Esophagus (tissue), 2 donors: ENCODE measurements around the gene EPB41L4A. TPM values are rescaled to one million over a fixed set of nuclear protein-coding genes. Genes with fewer than 3 reads are reported as not detected.
"Not testable (repeated sequence)": the region's sequence is repeated elsewhere in the genome, so short reads cannot be mapped to it uniquely, and the experiment has no call there.

Experiments
- H3K27ac ChIP-seq, 2 donors: one replicate each; pipeline ENCODE4 v1.5.1; 2013; ENCODE audit warnings: low read depth in 2 of 2, mild to moderate bottlenecking in 2 of 2, inconsistent platforms in 1 of 2, low read length in 1 of 2, moderate library complexity in 1 of 2
- H3K27me3 ChIP-seq, 2 donors: one replicate each; pipeline ENCODE4 v1.6.1; 2013; ENCODE audit warnings: low read length in 2 of 2, control low read depth in 1 of 2, mild to moderate bottlenecking in 1 of 2; ENCODE audit not compliant: insufficient read depth in 2 of 2, control insufficient read depth in 1 of 2
- H3K36me3 ChIP-seq, 2 donors: one replicate each; pipeline ENCODE4 v1.6.1; 2013; ENCODE audit warnings: low read length in 1 of 2; ENCODE audit not compliant: control insufficient read depth in 2 of 2, insufficient read depth in 2 of 2
- H3K4me1 ChIP-seq, 2 donors: one replicate each; pipeline ENCODE4 v1.6.1; 2013; ENCODE audit warnings: low read length in 1 of 2; ENCODE audit not compliant: control insufficient read depth in 2 of 2, insufficient read depth in 2 of 2
- H3K4me3 ChIP-seq, 2 donors: one replicate each; pipeline ENCODE4 v1.5.1; 2013; ENCODE audit warnings: low read length in 2 of 2, mild to moderate bottlenecking in 2 of 2, low read depth in 1 of 2, moderate library complexity in 1 of 2
- H3K9me3 ChIP-seq, 2 donors: one replicate each; pipeline ENCODE4 v1.6.1; 2013; ENCODE audit warnings: mild to moderate bottlenecking in 2 of 2, low read depth in 1 of 2, low read length in 1 of 2, moderate library complexity in 1 of 2; ENCODE audit not compliant: control insufficient read depth in 2 of 2, insufficient read depth in 1 of 2
- WGBS, 2 donors: extraction: QIAGEN DNeasy Blood & Tissue Kit; methylation state at CpG; one replicate each; pipeline ENCODE4 v1.1.7; 2013; 5-methylcytosine and 5-hydroxymethylcytosine counted together
- polyA plus RNA-seq, 2 donors: library from polyadenylated mRNA; stranded (reverse); fragments of 200-250 nt; gene quantifications; one replicate each; pipeline ENCODE4 v1.2.3, GENCODE V29; 2013
- donor health status: healthy with polysubstance abuse.
- donor health status: Bipolar disorder and iron deficiency.

EPB41L4A gene
- polyA plus RNA-seq, 2 donors, result 9.6 to 11.8 TPM

DNA sequence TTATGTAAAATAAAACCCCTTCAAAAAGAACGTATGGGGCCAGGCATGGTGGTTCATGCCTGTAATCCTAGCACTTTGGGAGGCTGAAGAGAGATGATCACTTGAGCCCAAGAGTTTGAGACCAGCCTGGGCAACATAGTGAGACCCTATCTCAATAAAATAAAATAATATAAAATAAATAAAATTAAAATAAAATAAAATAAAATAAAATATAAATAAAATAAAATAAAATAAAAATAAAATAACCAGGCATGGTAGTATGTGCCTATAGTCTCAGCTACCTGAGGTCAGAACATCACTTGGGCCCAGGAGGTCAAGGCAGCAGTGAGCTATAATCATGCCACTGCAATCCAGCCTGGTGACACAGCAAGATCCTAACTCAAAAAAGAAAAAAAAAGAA is 185.1 kb downstream of the EPB41L4A start:
- no peaks in the 10 kb centered on the region for H3K27me3 ChIP-seq
- H3K4me1 ChIP-seq, result no peaks in the 10 kb centered on the region
- H3K36me3 ChIP-seq, result no peaks in the 10 kb centered on the region
- H3K4me3 ChIP-seq, result no peak overlapping the region
- H3K27ac ChIP-seq, result no peak overlapping the region
- 84% methylated on average over 1 of the region's 1 CpG for WGBS, 2 donors
- H3K9me3 ChIP-seq, result no peaks in the 10 kb centered on the region

DNA sequence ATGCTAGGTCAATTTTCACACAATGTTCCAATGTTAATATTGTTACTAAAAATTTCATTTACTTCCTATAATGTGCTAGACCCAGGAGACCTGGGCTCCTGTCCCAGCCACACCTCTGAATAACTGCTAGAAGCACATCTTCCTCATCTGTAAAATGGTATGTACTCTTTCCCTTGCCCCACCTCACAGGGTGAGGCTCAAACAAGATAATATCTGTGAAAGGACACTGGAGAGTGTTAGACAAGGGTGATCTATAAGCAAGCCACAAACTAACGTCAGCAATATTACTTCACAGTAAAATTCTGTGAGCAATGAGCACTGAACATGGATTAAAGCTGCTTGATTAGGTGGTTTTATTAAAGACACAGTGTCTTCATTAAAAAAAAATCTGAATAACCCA is 186.4 kb downstream of the EPB41L4A start:
- no peak overlapping the region for H3K27ac ChIP-seq

DNA sequence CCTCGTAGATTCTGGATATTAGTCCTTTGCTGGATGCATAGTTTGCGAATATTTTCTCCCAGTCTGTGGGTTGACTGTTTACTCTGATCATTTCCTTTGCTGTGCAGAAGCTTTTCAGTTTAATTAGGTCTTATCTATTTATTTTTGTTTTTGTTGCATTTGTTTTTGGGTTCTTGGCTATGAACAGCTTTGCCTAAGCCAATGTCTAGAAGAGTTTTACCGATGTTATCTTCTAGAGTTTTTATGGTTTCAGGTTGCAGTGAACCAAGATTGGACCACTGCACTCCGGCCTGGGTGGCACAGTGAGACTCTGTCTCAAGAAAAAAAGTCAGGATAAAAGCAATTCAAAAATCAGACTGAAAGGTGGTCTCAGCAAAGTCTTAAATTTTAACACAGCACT is 188.5 kb downstream of the EPB41L4A start:
- Histone ChIP-seq H3K4me1 (peaks cover 0 to 3% of the 10 kb centered on the region in 2 donors), H3K27me3 (no peaks in the 10 kb centered on the region), H3K36me3 (no peaks in the 10 kb centered on the region), H3K4me3 (no peak overlapping the region), H3K9me3 (no peaks in the 10 kb centered on the region), H3K27ac (no peak overlapping the region)
- WGBS, 2 donors, result 83 to 87% methylated on average over 4 of the region's 4 CpGs

More for the DNA sequence above, 186.4 kb downstream of the EPB41L4A start:
- H3K36me3 ChIP-seq, result no peaks in the 10 kb centered on the region
- WGBS, 2 donors, result 45 to 48% methylated on average over 1 of the region's 1 CpG
- no peaks in the 10 kb centered on the region for H3K9me3 ChIP-seq
- H3K4me3 ChIP-seq, result no peak overlapping the region
- no peaks in the 10 kb centered on the region for H3K27me3 ChIP-seq
- peaks cover 0 to 3% of the 10 kb centered on the region in 2 donors for H3K4me1 ChIP-seq

DNA sequence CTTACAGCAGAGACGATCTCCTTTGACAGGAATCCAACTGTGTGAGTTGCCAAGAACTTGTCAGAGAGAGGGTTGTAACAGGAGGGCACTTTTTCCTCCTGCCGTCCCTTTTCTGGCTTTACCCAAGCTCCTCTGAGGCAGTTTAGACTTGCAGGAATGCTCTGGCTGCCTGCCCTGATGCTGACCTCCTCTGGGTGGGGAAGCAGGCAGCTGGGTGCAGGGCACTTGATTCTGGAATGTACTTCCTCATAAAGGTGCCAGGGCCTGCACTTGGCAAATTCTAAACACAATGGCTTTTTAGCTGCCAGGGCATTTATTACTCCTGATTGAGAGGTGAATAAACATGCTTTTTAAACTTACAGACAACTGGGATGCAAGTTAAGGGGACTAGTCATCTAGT is 190.4 kb downstream of the EPB41L4A start:
- no peaks in the 10 kb centered on the region for H3K27me3 ChIP-seq
- peak overlapping the region in 1 of 2 donors; percentile 58 for H3K27ac ChIP-seq
- H3K4me3 ChIP-seq, result no peak overlapping the region
- WGBS, 2 donors, result 5 to 7% methylated on average over 2 of the region's 2 CpGs
- peaks cover 0 to 3% of the 10 kb centered on the region in 2 donors for H3K4me1 ChIP-seq
- no peaks in the 10 kb centered on the region for H3K9me3 ChIP-seq
- H3K36me3 ChIP-seq, result no peaks in the 10 kb centered on the region

DNA sequence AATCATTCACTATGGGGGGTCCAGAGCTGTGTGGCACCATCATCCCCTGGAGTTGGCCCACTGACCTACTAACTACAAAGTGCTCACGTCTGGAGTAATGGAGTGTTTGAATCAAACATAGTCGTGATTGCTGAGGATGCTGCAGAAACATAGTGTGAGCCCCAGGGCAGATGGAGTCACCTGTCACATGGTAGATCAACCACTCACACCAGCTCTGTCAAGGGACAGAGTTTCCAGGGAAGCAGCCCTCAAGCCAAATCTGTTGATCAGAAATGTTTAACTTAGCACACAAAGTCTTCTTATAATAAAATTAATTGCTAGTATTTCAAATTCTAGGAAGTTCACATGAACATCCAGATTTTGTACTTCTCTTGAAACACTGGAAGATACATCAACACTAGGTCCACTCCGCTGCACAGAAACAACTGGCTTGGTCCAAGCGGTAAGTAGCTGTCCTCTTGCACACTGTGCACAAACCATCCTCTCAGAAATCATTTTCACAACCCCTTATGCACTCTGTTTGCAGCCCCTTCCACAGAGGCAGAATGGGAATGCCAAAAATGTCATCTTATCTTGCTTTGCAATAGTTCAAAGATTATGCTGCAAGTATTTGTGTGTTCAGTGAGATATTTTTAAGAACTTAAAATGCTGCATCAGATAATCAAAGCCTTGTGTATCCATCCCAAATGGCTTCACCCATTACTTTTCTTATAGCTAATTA is 191.0 kb downstream of the EPB41L4A start:
- no peaks in the 10 kb centered on the region for H3K27me3 ChIP-seq
- H3K4me3 ChIP-seq, result no peak overlapping the region
- WGBS, 2 donors, result 64 to 74% methylated on average over 4 of the region's 4 CpGs
- peaks cover 0 to 3% of the 10 kb centered on the region in 2 donors for H3K4me1 ChIP-seq
- H3K27ac ChIP-seq, result peak overlapping the region; percentile 30 to 58
- H3K36me3 ChIP-seq, result no peaks in the 10 kb centered on the region
- H3K9me3 ChIP-seq, result no peaks in the 10 kb centered on the region

DNA sequence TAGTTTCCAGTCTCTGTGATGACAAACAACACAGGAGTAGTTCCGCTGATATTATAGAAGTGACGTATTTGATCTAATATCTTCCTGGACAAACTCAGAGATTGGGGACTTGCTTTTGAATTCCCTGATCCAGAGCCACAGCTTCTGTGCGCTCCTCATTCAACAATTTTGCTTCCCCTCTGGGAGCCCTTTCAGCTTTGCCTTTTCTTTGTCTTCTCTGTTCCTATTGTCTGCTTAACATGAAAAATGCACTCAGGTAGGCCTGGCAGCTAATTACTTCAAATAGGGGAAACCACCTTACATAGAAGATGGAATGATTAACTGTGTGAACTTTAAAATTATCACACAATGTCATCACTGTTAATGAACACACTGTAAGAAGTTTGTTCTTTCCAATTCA is 192.9 kb downstream of the EPB41L4A start:
- WGBS, 2 donors, result 87 to 95% methylated on average over 3 of the region's 3 CpGs
- Histone ChIP-seq H3K36me3 (no peaks in the 10 kb centered on the region), H3K9me3 (no peaks in the 10 kb centered on the region), H3K27me3 (no peaks in the 10 kb centered on the region), H3K4me1 (peaks cover 0 to 3% of the 10 kb centered on the region in 2 donors), H3K4me3 (no peak overlapping the region), H3K27ac (no peak overlapping the region)

DNA sequence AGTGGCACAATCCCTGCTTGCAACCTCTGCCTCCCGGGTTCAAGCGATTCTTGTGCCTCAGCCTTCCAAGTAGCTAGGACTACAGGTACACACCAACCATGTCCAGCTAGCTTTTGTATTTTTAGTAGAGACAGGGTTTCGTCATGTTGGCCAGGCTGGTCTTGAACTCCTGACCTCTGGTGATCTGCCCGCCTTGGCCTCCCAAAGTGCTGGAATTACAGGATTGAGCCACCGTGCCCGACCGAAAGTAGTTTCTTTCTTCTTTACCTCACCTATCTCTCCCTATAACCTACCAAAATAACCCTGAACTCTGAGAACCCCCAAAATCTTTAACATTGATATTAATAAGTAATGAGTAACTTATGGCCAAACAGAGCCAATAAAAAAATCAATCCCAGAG is 196.1 kb downstream of the EPB41L4A start:
- H3K4me1 ChIP-seq, H3K36me3 ChIP-seq, H3K27ac ChIP-seq, H3K27me3 ChIP-seq, H3K9me3 ChIP-seq, H3K4me3 ChIP-seq: not testable (repeated sequence)
- 86 to 95% methylated on average over 7 of the region's 7 CpGs for WGBS, 2 donors

DNA sequence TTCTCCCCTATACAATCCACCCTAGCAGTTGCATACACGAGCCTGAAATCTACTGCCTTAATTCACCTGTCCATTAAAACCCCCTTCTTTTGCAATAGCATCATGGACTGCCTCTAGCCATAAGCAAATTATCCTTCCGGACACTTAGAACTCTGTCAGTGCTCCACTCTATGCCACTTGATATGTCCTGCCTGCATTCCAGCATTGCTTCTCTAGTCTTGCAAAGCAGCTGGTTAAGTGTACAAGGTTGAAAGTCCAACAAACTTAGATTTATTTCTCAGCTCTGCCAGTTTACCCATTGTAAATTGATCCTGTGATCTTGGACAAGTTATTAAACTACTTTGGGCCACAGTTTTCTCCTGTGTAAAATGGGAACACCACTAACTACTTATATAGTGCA is 197.9 kb downstream of the EPB41L4A start:
- Histone ChIP-seq H3K9me3 (no peaks in the 10 kb centered on the region), H3K27me3 (no peaks in the 10 kb centered on the region), H3K4me3 (no peak overlapping the region), H3K4me1 (peaks cover 0 to 6% of the 10 kb centered on the region in 2 donors), H3K27ac (no peak overlapping the region), H3K36me3 (no peaks in the 10 kb centered on the region)
- 66 to 80% methylated on average over 2 of the region's 2 CpGs for WGBS, 2 donors

DNA sequence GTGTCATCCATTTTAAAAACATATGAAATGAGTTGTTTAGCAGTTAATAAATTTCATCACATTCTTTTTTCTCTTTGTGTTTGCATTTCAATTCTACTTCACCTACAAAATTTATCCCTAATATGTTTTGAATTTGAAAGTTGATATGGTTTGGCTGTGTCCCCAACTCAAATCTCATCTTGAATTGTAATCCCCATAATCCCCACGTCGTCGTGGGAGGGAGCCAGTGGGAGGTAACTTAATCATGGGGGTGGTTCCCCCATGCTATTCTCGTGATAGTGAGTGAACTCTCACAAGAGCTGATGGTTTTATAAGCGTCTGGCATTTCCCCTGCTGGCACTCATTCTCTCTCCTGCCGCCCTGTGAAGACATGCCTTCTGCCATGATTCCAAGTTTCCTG is 200.1 kb downstream of the EPB41L4A start:
- H3K36me3 ChIP-seq, result no peaks in the 10 kb centered on the region
- 38 to 49% methylated on average over 6 of the region's 6 CpGs for WGBS, 2 donors
- H3K4me1 ChIP-seq, result peaks cover 0 to 6% of the 10 kb centered on the region in 2 donors
- no peak overlapping the region for H3K27ac ChIP-seq
- no peaks in the 10 kb centered on the region for H3K27me3 ChIP-seq
- H3K9me3 ChIP-seq, result no peaks in the 10 kb centered on the region
- H3K4me3 ChIP-seq, result no peak overlapping the region
